A549 (cell line): ENCODE data around the gene CALML5. TPM values are rescaled to one million over a fixed set of nuclear protein-coding genes. Genes with fewer than 3 reads are reported as not detected.

Experiments
- ATAC-seq, 2 experiments: fragments of 200-7000 bp in 1 of 2; fragments of >200 bp in 1 of 2; cut with Nextera tagmentation in 1 of 2; cut with Tn5 transposase in 1 of 2; 3 replicates each; pipeline versions ENCODE4 v1.8.0 to v1.9.1; 2018 to 2020; ENCODE audit warnings: mild to moderate bottlenecking in 1 of 2, moderate library complexity in 1 of 2
- CTCF ChIA-PET: fragments of 300-600 bp; sonication (Branson Sonifier 250); formaldehyde crosslinking; extraction: SDS; loops from one replicate; lab custom pipeline; 2021; ENCODE audit warnings: antibody characterized with exemption, inconsistent platforms; lab: Yijun Ruan, JAX
- POLR2A ChIA-PET: fragments of 350-600 bp; formaldehyde crosslinking; extraction: SDS; loops from one replicate; lab custom pipeline; 2021; ENCODE audit warnings: antibody characterized with exemption, inconsistent platforms; lab: Yijun Ruan, JAX
- DNase-seq, 2 experiments: peaks; one replicate each; pipeline versions ENCODE4 v3.0.0 to v3.0.0-alpha.2; 2011 to 2016; ENCODE audit warnings: low read depth in 1 of 2, low spot score in 1 of 2
- FAIRE-seq: peaks from 2 replicates; lab custom pipeline; 2011; peaks lifted over from hg19 to GRCh38; lab: Jason Lieb, UNC
- H3K27ac ChIP-seq, 2 experiments: fragments of >200 bp; sonication (Bioruptor Twin); formaldehyde crosslinking; 3 replicates each; pipeline ENCODE4 v1.5.1; 2016 to 2017
- H3K4me1 ChIP-seq: fragments of >200 bp; sonication (Bioruptor Twin); formaldehyde crosslinking; 3 replicates; pipeline ENCODE4 v1.6.1; 2016
- H3K4me2 ChIP-seq: fragments of >200 bp; sonication (Bioruptor Twin); formaldehyde crosslinking; 3 replicates; pipeline ENCODE4 v1.6.1; 2016
- H3K4me3 ChIP-seq: fragments of >200 bp; sonication (Bioruptor Twin); formaldehyde crosslinking; 3 replicates; pipeline ENCODE4 v1.5.1; 2016
- H3K9me3 ChIP-seq: fragments of >200 bp; sonication (Bioruptor Twin); formaldehyde crosslinking; 3 replicates; pipeline ENCODE4 v1.6.1; 2016
- CBX8 ChIP-seq: fragments of 200-600 bp; sonication (generic); IDR thresholded peaks from 2 replicates; pipeline ENCODE4 v1.6.1; 2016
- CEBPB ChIP-seq, 2 experiments: fragments of >200 bp in 1 of 2; sonication (Bioruptor Twin) in 1 of 2; formaldehyde crosslinking in 1 of 2; IDR thresholded peaks; 2 replicates each; pipeline ENCODE4 v1.6.1; 2012 to 2016
- CHD4 ChIP-seq: fragments of 200-600 bp; sonication (generic); IDR thresholded peaks from 2 replicates; pipeline ENCODE4 v1.6.1; 2016; ENCODE audit warnings: antibody characterized with exemption, mild to moderate bottlenecking, borderline replicate concordance
- EHF ChIP-seq: fragments of 250-450 bp; sonication (Bioruptor Pico); IDR thresholded peaks from 2 replicates; pipeline ENCODE4 v1.5.0; 2020; ENCODE audit warnings: mild to moderate bottlenecking
- EP300 ChIP-seq, 2 experiments: fragments of >200 bp; sonication (Bioruptor Twin); formaldehyde crosslinking; IDR thresholded peaks; 2 replicates in 1 of 2; 3 replicates in 1 of 2; pipeline ENCODE4 v1.6.1; 2016 to 2017
- ESRRA ChIP-seq: fragments of 150-350 bp; IDR thresholded peaks from 2 replicates; pipeline ENCODE4 v1.6.1; 2014; ENCODE audit warnings: mild to moderate bottlenecking, low read length, borderline replicate concordance
- FOSB ChIP-seq: fragments of 250-450 bp; sonication (Bioruptor Pico); IDR thresholded peaks from 2 replicates; pipeline ENCODE4 v1.5.0; 2020; ENCODE audit warnings: mild to moderate bottlenecking, moderate library complexity
- FOSL2 ChIP-seq, 2 experiments: fragments of 450-650 bp in 1 of 2; fragments of >200 bp in 1 of 2; sonication (Bioruptor Twin) in 1 of 2; formaldehyde crosslinking; IDR thresholded peaks; 2 replicates each; pipeline versions ENCODE4 v1.5.0 to v1.6.1; 2016 to 2020; ENCODE audit warnings: mild to moderate bottlenecking in 1 of 2, moderate library complexity in 1 of 2
- GATA3 ChIP-seq: IDR thresholded peaks from 2 replicates; pipeline ENCODE4 v1.6.1; 2012; ENCODE audit warnings: borderline replicate concordance
- HDAC2 ChIP-seq: fragments of 200-600 bp; sonication (generic); IDR thresholded peaks from 2 replicates; pipeline ENCODE4 v1.6.1; 2016
- HEYL ChIP-seq: fragments of 250-450 bp; sonication (Bioruptor Pico); IDR thresholded peaks from 2 replicates; pipeline ENCODE4 v1.8.0; 2021; ENCODE audit warnings: mild to moderate bottlenecking, moderate library complexity
- HOXA7 ChIP-seq: fragments of 250-450 bp; sonication (Bioruptor Pico); IDR thresholded peaks from 2 replicates; pipeline ENCODE4 v1.5.0; 2020; ENCODE audit warnings: mild to moderate bottlenecking, moderate library complexity
- HOXB13 ChIP-seq: fragments of 250-450 bp; sonication (Bioruptor Pico); IDR thresholded peaks from 2 replicates; pipeline ENCODE4 v1.5.0; 2020; ENCODE audit warnings: low read depth, mild to moderate bottlenecking, moderate library complexity
- HOXB5 ChIP-seq: fragments of 250-450 bp; sonication (Bioruptor Pico); IDR thresholded peaks from 2 replicates; pipeline ENCODE4 v1.5.0; 2020; ENCODE audit warnings: mild to moderate bottlenecking, moderate library complexity
- JUN ChIP-seq, 2 experiments: fragments of >200 bp; sonication (Bioruptor Twin); formaldehyde crosslinking; IDR thresholded peaks; 2 replicates in 1 of 2; 3 replicates in 1 of 2; pipeline ENCODE4 v1.6.1; 2016 to 2017
- KDM1A ChIP-seq: fragments of 200-600 bp; sonication (generic); IDR thresholded peaks from 2 replicates; pipeline ENCODE4 v1.6.1; 2016; ENCODE audit warnings: low read depth, mild to moderate bottlenecking
- KDM5A ChIP-seq: fragments of 200-600 bp; sonication (generic); IDR thresholded peaks from 2 replicates; pipeline ENCODE4 v1.6.1; 2016; ENCODE audit warnings: antibody characterized with exemption, mild to moderate bottlenecking
- MAFK ChIP-seq: fragments of 450-650 bp; IDR thresholded peaks from 2 replicates; pipeline ENCODE4 v1.6.1; 2014; ENCODE audit not compliant: partially characterized antibody
- MAZ ChIP-seq: fragments of 150-350 bp; IDR thresholded peaks from 2 replicates; pipeline ENCODE4 v1.6.1; 2014; ENCODE audit warnings: antibody characterized with exemption, low read depth, low read length, borderline replicate concordance
- PHF8 ChIP-seq: fragments of 200-600 bp; sonication (generic); IDR thresholded peaks from 2 replicates; pipeline ENCODE4 v1.6.1; 2016; ENCODE audit warnings: low read depth, mild to moderate bottlenecking, antibody characterized with exemption, moderate library complexity, borderline replicate concordance
- POLR2AphosphoS2 ChIP-seq: conservative IDR thresholded peaks from 2 replicates; pipeline ENCODE4 v1.6.1; 2012; ENCODE audit warnings: low read length, improper control_type of control experiment, inconsistent platforms
- RAD21 ChIP-seq, 2 experiments: fragments of >200 bp in 1 of 2; sonication (Bioruptor Twin) in 1 of 2; formaldehyde crosslinking in 1 of 2; IDR thresholded peaks in 1 of 2; conservative IDR thresholded peaks in 1 of 2; 2 replicates in 1 of 2; 3 replicates in 1 of 2; pipeline ENCODE4 v1.6.1; 2012 to 2018; ENCODE audit warnings: inconsistent platforms in 1 of 2
- RCOR1 ChIP-seq: fragments of 150-350 bp; IDR thresholded peaks from 2 replicates; pipeline ENCODE4 v1.6.1; 2014; ENCODE audit warnings: antibody characterized with exemption, low read length, low read depth
- TFCP2L1 ChIP-seq: fragments of 250-450 bp; sonication (Bioruptor Pico); IDR thresholded peaks from 2 replicates; pipeline ENCODE4 v1.5.0; 2021; ENCODE audit warnings: mild to moderate bottlenecking
- ZC3H11A ChIP-seq: fragments of 450-650 bp; IDR thresholded peaks from 2 replicates; pipeline ENCODE4 v1.6.1; 2014; ENCODE audit warnings: antibody characterized with exemption, mild to moderate bottlenecking
- ZNF302 ChIP-seq: fragments of 250-450 bp; sonication (Bioruptor Pico); IDR thresholded peaks from 2 replicates; pipeline ENCODE4 v1.9.0; 2021; ENCODE audit warnings: inconsistent platforms, mild to moderate bottlenecking, moderate library complexity
- ZSCAN20 ChIP-seq: fragments of 250-450 bp; sonication (Bioruptor Pico); IDR thresholded peaks from 2 replicates; pipeline ENCODE4 v1.8.0; 2022; ENCODE audit warnings: mild to moderate bottlenecking, moderate library complexity
- WGBS: methylation state at CpG from one replicate; pipeline ENCODE4 v1.1.6; 2017; ENCODE audit errors: missing lambda C conversion rate; 5-methylcytosine and 5-hydroxymethylcytosine counted together
- polyA plus RNA-seq, 4 experiments: library from polyadenylated mRNA; depleted of rRNA in 3 of 4; stranded (reverse); fragments of >200 nt; fragmentation: RNase III in 1 of 4; extraction: RNeasy Plus Mini Kit Qiagen cat#74134 plus additional on column Dnase treatment in 1 of 4; gene quantifications; 2 replicates in 3 of 4; 3 replicates in 1 of 4; pipeline ENCODE4 v1.2.3, GENCODE V29; 2011 to 2017
- TF ChIP-seq, protein P1 (sequence below): IDR thresholded peaks from 2 replicates; pipeline ENCODE4 v1.6.1; 2012
- TF ChIP-seq, protein P2 (sequence below): IDR thresholded peaks from 2 replicates; pipeline ENCODE4 v1.6.1; 2012
- TF ChIP-seq, protein P3 (sequence below): IDR thresholded peaks from 2 replicates; pipeline ENCODE4 v1.6.1; 2012; ENCODE audit warnings: low read depth, borderline replicate concordance
- TF ChIP-seq, protein P4 (sequence below): fragments of 250-450 bp; sonication (Bioruptor Pico); IDR thresholded peaks from 2 replicates; pipeline ENCODE4 v1.5.0; 2020; ENCODE audit warnings: low read depth, mild to moderate bottlenecking, moderate library complexity
- TF ChIP-seq, protein P5 (sequence below): fragments of >200 bp; sonication (Bioruptor Twin); formaldehyde crosslinking; IDR thresholded peaks from 3 replicates; pipeline ENCODE4 v1.5.1; 2016

The CALML5 gene
- polyA plus RNA-seq, 2 of the 4 experiments (the other 2 are of a cell fraction) = not detected

DNA sequence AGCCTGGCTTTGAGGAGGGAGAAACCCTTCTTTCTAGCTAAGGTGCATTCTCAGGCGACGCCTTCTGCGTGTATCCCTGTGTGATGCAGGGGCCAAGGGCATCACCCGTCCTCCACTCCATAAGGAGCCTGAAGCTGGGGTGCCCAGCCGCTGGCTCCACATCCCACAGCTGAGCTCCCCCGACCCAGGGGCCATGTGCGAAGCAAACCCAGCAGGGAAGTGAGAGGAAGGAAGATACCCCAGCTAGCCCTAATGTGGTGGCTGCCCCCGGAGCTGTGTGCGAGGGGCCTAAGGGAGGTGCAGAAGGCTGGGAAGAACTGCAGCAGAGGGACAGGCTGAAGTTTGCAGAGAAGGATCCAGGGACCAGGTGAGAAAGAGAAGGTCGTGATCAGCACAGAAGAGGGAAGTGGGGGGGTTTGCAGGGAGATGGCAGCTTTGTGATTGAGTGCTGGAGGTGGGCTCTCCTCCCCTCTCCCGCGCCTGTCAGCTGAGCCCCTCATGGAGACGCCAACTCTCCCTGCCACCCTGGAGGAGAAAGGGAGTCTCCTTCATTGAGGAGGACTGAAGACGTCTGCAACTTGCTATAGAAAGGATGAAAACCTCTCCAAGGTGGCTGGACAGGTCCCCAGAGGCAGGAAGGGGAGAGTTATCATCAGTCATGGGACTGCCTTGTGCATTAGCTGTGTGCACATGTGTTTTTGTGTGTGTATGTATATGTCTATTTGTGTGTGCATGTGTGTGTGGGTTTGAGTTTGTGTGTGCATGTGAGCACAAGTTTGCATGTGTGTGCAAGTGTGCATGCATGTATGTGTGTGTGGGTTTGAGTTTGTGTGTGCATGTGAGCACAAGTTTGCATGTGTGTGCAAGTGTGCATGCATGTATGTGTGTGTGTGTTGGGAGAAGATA, 3.5 kb upstream of the CALML5 start:
- ChIA-PET POLR2A (no interaction called here), CTCF (interaction anchor here (4.8 kb wide), 1 partner anchor 120 kb away, joined by 23 read pairs; no protein-coding TSS in a partner anchor)
- TF ChIP-seq PHF8 = no peak
- no peak for TF ChIP-seq MAFK
- no peak for TF ChIP-seq CEBPB (IDR thresholded peaks at IDR 0.05)
- no peak for TF ChIP-seq KDM1A
- TF ChIP-seq FOSB (CRISPR knock-in tag) = no peak
- TF ChIP-seq ZC3H11A = no peak
- no peak for TF ChIP-seq EHF (CRISPR knock-in tag)
- no peak for TF ChIP-seq FOSL2 (IDR thresholded peaks at IDR 0.05)
- TF ChIP-seq FOSL2 (CRISPR knock-in tag; IDR thresholded peaks at IDR 0.05) = no peak
- no peak for TF ChIP-seq KDM5A
- no peak for TF ChIP-seq HEYL (CRISPR knock-in tag)
- no peak for TF ChIP-seq POLR2AphosphoS2
- TF ChIP-seq JUN (IDR thresholded peaks at IDR 0.05) = no peak
- TF ChIP-seq, protein P1, sequence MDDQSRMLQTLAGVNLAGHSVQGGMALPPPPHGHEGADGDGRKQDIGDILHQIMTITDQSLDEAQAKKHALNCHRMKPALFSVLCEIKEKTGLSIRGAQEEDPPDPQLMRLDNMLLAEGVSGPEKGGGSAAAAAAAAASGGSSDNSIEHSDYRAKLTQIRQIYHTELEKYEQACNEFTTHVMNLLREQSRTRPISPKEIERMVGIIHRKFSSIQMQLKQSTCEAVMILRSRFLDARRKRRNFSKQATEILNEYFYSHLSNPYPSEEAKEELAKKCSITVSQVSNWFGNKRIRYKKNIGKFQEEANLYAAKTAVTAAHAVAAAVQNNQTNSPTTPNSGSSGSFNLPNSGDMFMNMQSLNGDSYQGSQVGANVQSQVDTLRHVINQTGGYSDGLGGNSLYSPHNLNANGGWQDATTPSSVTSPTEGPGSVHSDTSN = no peak
- TF ChIP-seq GATA3 = no peak
- no peak for TF ChIP-seq MAZ
- no peak for TF ChIP-seq HOXA7 (CRISPR knock-in tag)
- no peak for TF ChIP-seq ZSCAN20 (CRISPR knock-in tag)
- TF ChIP-seq HOXB13 (CRISPR knock-in tag) = no peak
- TF ChIP-seq ZNF302 = no peak
- FAIRE-seq = no peak
- WGBS = 82% methylated on average over 14 of the region's 14 CpGs
- DNase-seq = no peak
- Histone ChIP-seq H3K27ac (no peak overlapping the region), H3K4me1 (no peaks in the 10 kb centered on the region), H3K4me2 (no peak overlapping the region), H3K9me3 (no peaks in the 10 kb centered on the region), H3K4me3 (no peak overlapping the region)
- no peak for ATAC-seq

DNA sequence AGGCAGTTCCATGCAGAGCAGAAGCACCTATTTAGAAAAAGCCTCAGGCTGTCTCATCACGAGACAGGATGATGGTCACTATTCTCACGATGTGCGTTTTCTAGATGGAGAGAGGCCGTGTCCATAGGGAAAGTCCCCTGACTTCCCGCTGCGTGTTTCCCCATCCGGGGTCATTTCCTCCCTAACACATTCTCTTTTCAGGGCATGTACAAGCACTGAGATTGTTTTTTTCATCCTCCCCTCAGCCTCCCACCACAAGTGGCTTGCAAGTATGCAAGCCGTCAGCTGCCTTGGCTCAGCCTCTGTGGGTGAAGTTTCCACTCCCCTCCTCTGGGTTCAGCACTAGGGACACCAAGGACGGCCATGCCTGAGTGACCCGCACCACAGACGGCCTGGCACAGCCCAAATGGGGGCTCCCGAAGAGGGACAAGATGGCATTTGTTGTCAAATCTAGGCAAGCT, 2.7 kb upstream of the CALML5 start:
- no peak for ATAC-seq
- H3K9me3 ChIP-seq = no peaks in the 10 kb centered on the region
- no peaks in the 10 kb centered on the region for H3K4me1 ChIP-seq
- WGBS = 77% methylated on average over 10 of the region's 12 CpGs
- ChIA-PET CTCF (interaction anchor here (1.2 to 4.8 kb wide), 3 partner anchors 15 to 121 kb away, joined by 3 to 23 read pairs (median 3); no protein-coding TSS in a partner anchor), POLR2A (no interaction called here)
- no peak for TF ChIP-seq CEBPB (IDR thresholded peaks at IDR 0.05)
- TF ChIP-seq, protein P2, sequence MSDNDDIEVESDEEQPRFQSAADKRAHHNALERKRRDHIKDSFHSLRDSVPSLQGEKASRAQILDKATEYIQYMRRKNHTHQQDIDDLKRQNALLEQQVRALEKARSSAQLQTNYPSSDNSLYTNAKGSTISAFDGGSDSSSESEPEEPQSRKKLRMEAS = no peak
- TF ChIP-seq RAD21 (conservative IDR thresholded peaks at IDR 0.05 in 1 of 2, IDR thresholded peaks at IDR 0.05 in 1 of 2) = no peak
- no peak for TF ChIP-seq CBX8
- TF ChIP-seq RCOR1 = no peak
- TF ChIP-seq MAZ = no peak
- TF ChIP-seq HOXB5 (CRISPR knock-in tag) = no peak
- TF ChIP-seq ZSCAN20 (CRISPR knock-in tag) = no peak
- TF ChIP-seq EP300 (IDR thresholded peaks at IDR 0.05) = no peak
- TF ChIP-seq FOSL2 (IDR thresholded peaks at IDR 0.05) = no peak
- no peak for TF ChIP-seq FOSL2 (CRISPR knock-in tag; IDR thresholded peaks at IDR 0.05)
- no peak for TF ChIP-seq ESRRA
- TF ChIP-seq, protein P3, sequence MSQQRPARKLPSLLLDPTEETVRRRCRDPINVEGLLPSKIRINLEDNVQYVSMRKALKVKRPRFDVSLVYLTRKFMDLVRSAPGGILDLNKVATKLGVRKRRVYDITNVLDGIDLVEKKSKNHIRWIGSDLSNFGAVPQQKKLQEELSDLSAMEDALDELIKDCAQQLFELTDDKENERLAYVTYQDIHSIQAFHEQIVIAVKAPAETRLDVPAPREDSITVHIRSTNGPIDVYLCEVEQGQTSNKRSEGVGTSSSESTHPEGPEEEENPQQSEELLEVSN = no peak
- TF ChIP-seq, protein P4, sequence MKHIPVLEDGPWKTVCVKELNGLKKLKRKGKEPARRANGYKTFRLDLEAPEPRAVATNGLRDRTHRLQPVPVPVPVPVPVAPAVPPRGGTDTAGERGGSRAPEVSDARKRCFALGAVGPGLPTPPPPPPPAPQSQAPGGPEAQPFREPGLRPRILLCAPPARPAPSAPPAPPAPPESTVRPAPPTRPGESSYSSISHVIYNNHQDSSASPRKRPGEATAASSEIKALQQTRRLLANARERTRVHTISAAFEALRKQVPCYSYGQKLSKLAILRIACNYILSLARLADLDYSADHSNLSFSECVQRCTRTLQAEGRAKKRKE (CRISPR knock-in tag) = no peak
- TF ChIP-seq CHD4 = no peak
- TF ChIP-seq ZC3H11A = no peak
- no peak for TF ChIP-seq GATA3
- TF ChIP-seq HDAC2 = no peak
- TF ChIP-seq, protein P5, sequence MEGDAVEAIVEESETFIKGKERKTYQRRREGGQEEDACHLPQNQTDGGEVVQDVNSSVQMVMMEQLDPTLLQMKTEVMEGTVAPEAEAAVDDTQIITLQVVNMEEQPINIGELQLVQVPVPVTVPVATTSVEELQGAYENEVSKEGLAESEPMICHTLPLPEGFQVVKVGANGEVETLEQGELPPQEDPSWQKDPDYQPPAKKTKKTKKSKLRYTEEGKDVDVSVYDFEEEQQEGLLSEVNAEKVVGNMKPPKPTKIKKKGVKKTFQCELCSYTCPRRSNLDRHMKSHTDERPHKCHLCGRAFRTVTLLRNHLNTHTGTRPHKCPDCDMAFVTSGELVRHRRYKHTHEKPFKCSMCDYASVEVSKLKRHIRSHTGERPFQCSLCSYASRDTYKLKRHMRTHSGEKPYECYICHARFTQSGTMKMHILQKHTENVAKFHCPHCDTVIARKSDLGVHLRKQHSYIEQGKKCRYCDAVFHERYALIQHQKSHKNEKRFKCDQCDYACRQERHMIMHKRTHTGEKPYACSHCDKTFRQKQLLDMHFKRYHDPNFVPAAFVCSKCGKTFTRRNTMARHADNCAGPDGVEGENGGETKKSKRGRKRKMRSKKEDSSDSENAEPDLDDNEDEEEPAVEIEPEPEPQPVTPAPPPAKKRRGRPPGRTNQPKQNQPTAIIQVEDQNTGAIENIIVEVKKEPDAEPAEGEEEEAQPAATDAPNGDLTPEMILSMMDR = no peak
- TF ChIP-seq TFCP2L1 (CRISPR knock-in tag) = no peak
- no peak overlapping the region for H3K4me3 ChIP-seq
- H3K27ac ChIP-seq = no peak overlapping the region
- DNase-seq = no peak
- no peak for FAIRE-seq
- no peak overlapping the region for H3K4me2 ChIP-seq
